Measurements from ENCODE around the gene HNRNPUL1. TPM values are rescaled to one million over a fixed set of nuclear protein-coding genes. Genes with fewer than 3 reads are reported as not detected.

Gene HNRNPUL1
- total RNA-seq, 1 experiment from 2014 or later, result 158 TPM

DNA sequence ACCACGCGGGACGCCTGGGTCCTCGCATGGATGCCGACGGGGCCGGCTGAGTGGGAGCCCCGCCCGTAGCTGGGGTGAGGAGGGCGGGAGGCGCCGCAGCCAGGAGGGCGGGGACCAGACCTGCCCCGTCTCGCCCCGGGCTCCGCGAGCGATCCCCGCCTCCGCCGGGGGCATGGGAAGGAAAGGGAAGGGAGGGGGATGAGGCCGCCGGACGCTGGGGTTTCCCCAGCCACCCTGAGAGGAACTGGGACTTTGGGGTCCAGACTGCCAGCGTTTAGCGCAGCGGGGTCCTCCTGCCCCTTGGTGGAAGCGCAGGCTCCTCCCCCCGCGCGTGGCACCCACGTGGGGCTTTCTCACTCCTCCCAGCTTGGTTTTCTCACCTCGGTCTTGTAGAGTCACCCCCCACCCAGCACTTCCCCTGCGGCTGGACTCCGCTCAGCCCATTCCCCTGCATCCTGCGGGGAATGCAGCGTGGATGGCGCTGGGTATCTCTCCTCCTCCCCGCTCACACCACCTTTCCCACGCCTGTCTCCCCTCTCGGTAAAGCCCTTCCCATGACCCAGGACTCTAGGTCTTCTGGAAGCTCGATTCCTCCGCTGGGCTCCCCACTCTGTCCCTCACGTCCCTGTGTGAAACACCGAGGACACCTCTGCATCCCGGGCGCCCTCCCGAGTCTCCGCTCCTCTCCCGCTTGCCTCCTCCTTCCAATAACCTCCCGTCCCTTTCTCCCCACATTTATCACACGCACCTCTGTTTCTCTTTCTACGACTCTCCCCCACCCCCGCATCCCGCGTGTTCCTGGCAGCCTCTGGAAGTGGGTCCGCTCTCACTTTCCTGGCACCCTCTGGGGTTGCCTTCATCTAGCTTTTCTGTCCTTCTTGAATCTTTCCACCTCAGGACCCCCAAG, 87.4 kb downstream of the HNRNPUL1 start:
- peaks cover 40% of the 10 kb centered on the region for H3K79me2 ChIP-seq (ENCODE audit: low read length)
- H3F3A ChIP-seq (ENCODE audit: low read length, unreplicated experiment), result no peaks in the 10 kb centered on the region
- peak overlapping the region; percentile 74 for H3K9ac ChIP-seq (ENCODE audit: low read length)
- no peaks in the 10 kb centered on the region for H3K9me2 ChIP-seq (replicated peaks; ENCODE audit: low read length)
- peak overlapping the region; percentile 94 for H3K4me2 ChIP-seq (ENCODE audit: low read length)
- ChIA-PET POLR2A (ENCODE audit: unreplicated experiment) (interaction anchor here (0.6 kb wide), 1 partner anchor 46 kb away, joined by 3 read pairs; no protein-coding TSS in a partner anchor), CTCF (interaction anchor here (1.3 to 1.5 kb wide), 2 partner anchors 30 to 41 kb away, joined by 3 to 6 read pairs; partner anchors contain the start of gene CCDC97)
- no TSS peak for BruUV-seq (replicated peaks)
- DNase-seq, result peak; percentile 35
- H3K9me3 ChIP-seq (ENCODE audit: low read length), result no peaks in the 10 kb centered on the region
- no peaks in the 10 kb centered on the region for H3K27me3 ChIP-seq (ENCODE audit: low read length)
- intact Hi-C loops (cut with micrococcal nuclease), result loop anchor here (2.0 kb wide), 1 partner anchor 25 kb away; no protein-coding TSS in a partner anchor
- no peaks in the 10 kb centered on the region for H4K20me1 ChIP-seq (ENCODE audit: low read length)
- H3K4me1 ChIP-seq (ENCODE audit: insufficient read depth, low read length), result 0 out of 2 replicates have a peak, but pooled peaks cover 4% of the 10 kb centered on the region
- no peaks in the 10 kb centered on the region for H3K36me3 ChIP-seq (ENCODE audit: low read depth, low read length)
- H3K27ac ChIP-seq (ENCODE audit: low read length), result no peak overlapping the region
- peak; percentile 43 for ATAC-seq
- no peak for TF ChIP-seq EZH2phosphoT487 (IDR thresholded peaks at IDR 0.05; ENCODE audit: borderline replicate concordance, low read length)
- no peak for TF ChIP-seq EZH2 (IDR thresholded peaks at IDR 0.05; ENCODE audit: low read length, unreplicated experiment)
- TF ChIP-seq, protein P1, sequence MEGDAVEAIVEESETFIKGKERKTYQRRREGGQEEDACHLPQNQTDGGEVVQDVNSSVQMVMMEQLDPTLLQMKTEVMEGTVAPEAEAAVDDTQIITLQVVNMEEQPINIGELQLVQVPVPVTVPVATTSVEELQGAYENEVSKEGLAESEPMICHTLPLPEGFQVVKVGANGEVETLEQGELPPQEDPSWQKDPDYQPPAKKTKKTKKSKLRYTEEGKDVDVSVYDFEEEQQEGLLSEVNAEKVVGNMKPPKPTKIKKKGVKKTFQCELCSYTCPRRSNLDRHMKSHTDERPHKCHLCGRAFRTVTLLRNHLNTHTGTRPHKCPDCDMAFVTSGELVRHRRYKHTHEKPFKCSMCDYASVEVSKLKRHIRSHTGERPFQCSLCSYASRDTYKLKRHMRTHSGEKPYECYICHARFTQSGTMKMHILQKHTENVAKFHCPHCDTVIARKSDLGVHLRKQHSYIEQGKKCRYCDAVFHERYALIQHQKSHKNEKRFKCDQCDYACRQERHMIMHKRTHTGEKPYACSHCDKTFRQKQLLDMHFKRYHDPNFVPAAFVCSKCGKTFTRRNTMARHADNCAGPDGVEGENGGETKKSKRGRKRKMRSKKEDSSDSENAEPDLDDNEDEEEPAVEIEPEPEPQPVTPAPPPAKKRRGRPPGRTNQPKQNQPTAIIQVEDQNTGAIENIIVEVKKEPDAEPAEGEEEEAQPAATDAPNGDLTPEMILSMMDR (conservative IDR thresholded peaks at IDR 0.05; ENCODE audit: low read depth, low read length), result no peak
- H3K4me3 ChIP-seq (ENCODE audit: low read length), result peak overlapping the region; percentile 86
- peak overlapping the region; percentile 69 for H2AFZ ChIP-seq (ENCODE audit: low read length)

- CTCF ChIA-PET, result interaction anchor here (1.3 to 1.5 kb wide), 3 partner anchors 30 to 57 kb away, joined by 3 to 6 read pairs (median 5); partner anchors contain the start of gene CCDC97
- 0 out of 2 replicates have a peak, but pooled peaks cover 4% of the 10 kb centered on the region for H3K4me1 ChIP-seq (ENCODE audit: insufficient read depth, low read length)
- H3K9me2 ChIP-seq (replicated peaks; ENCODE audit: low read length), result no peaks in the 10 kb centered on the region
- intact Hi-C loops (cut with micrococcal nuclease), result no loop called here
- peak overlapping the region; percentile 86 for H3K4me3 ChIP-seq (ENCODE audit: low read length)
- H3K9ac ChIP-seq (ENCODE audit: low read length), result peak overlapping the region; percentile 74
- TF ChIP-seq EZH2 (IDR thresholded peaks at IDR 0.05; ENCODE audit: low read length, unreplicated experiment), result no peak
- no peak for TF ChIP-seq EZH2phosphoT487 (IDR thresholded peaks at IDR 0.05; ENCODE audit: borderline replicate concordance, low read length)
- TF ChIP-seq, protein P1 (conservative IDR thresholded peaks at IDR 0.05; ENCODE audit: low read depth, low read length), result no peak
- peak overlapping the region; percentile 94 for H3K4me2 ChIP-seq (ENCODE audit: low read length)
- H3K9me3 ChIP-seq (ENCODE audit: low read length), result no peaks in the 10 kb centered on the region
- ATAC-seq (no peak), DNase-seq (no peak)
- POLR2A ChIA-PET (ENCODE audit: unreplicated experiment), result no interaction called here
- no peaks in the 10 kb centered on the region for H3K27me3 ChIP-seq (ENCODE audit: low read length)
- BruUV-seq (replicated peaks), result no TSS peak
- no peaks in the 10 kb centered on the region for H4K20me1 ChIP-seq (ENCODE audit: low read length)
- H3K79me2 ChIP-seq (ENCODE audit: low read length), result peaks cover 40% of the 10 kb centered on the region
- peak overlapping the region; percentile 69 for H2AFZ ChIP-seq (ENCODE audit: low read length)
- no peaks in the 10 kb centered on the region for H3K36me3 ChIP-seq (ENCODE audit: low read depth, low read length)
- no peaks in the 10 kb centered on the region for H3F3A ChIP-seq (ENCODE audit: low read length, unreplicated experiment)
- H3K27ac ChIP-seq (ENCODE audit: low read length), result no peak overlapping the region
These were observed 88.1 kb downstream of the HNRNPUL1 start for GRCh38 chr19:41352279-41352608.
